ENCODE results near the gene CYB561D2.

- no peak for TF ChIP-seq CTCF (IDR thresholded peaks at IDR 0.05)
- TF ChIP-seq POLR2A (IDR thresholded peaks at IDR 0.05): no peak
These were observed 35.8 kb upstream of the CYB561D2 start for GRCh38 chr3:50314816-50315215.
